Measurements from ENCODE around the gene EEF1AKMT4.

GRCh38 chr3:184261270-184261853, 11.9 kb downstream of the EEF1AKMT4 start, which contains the start of gene CAMK2N2:
- no peak for TF ChIP-seq CTCF (conservative IDR thresholded peaks at IDR 0.05; ENCODE audit: low read depth, low read length)
- TF ChIP-seq EZH2 (IDR thresholded peaks at IDR 0.05; ENCODE audit: borderline replicate concordance, low read depth, low read length, poor library complexity, severe bottlenecking), result no peak
